H9 (cell line): ENCODE data around the gene ITPR1. TPM values are rescaled to one million over a fixed set of nuclear protein-coding genes. Genes with fewer than 3 reads are reported as not detected.

Experiments used
- DNase-seq: peaks from one replicate; pipeline ENCODE4 v3.0.0-alpha.2; 2017
- H2AFZ ChIP-seq: one replicate; pipeline ENCODE4 v1.6.1; 2013; ENCODE audit warnings: mild to moderate bottlenecking, low read length, control low read depth, moderate library complexity
- H2AK5ac ChIP-seq: 2 replicates; pipeline ENCODE4 v1.6.1; 2013; ENCODE audit warnings: low read length, control low read depth, mixed read lengths; ENCODE audit not compliant: insufficient read length
- H2BK120ac ChIP-seq: one replicate; pipeline ENCODE4 v1.6.1; 2013; ENCODE audit warnings: low read depth, mild to moderate bottlenecking, low read length, control low read depth, inconsistent platforms; ENCODE audit not compliant: poor library complexity, severe bottlenecking
- H2BK12ac ChIP-seq: 2 replicates; pipeline ENCODE4 v1.6.1; 2013; ENCODE audit warnings: low read length, control low read depth, mixed read lengths, low read depth; ENCODE audit not compliant: insufficient read length
- H2BK15ac ChIP-seq: 2 replicates; pipeline ENCODE4 v1.6.1; 2013; ENCODE audit warnings: low read depth, low read length, control low read depth
- H2BK20ac ChIP-seq: one replicate; pipeline ENCODE4 v1.6.1; 2013; ENCODE audit warnings: low read depth, mild to moderate bottlenecking, low read length, control low read depth, inconsistent platforms; ENCODE audit not compliant: poor library complexity, severe bottlenecking
- H2BK5ac ChIP-seq: 2 replicates; pipeline ENCODE4 v1.6.1; 2013; ENCODE audit warnings: low read length, control low read depth, mixed read lengths; ENCODE audit not compliant: insufficient read length
- H3K14ac ChIP-seq: 2 replicates; pipeline ENCODE4 v1.6.1; 2013; ENCODE audit warnings: low read length, control low read depth; ENCODE audit not compliant: insufficient read depth
- H3K18ac ChIP-seq: 2 replicates; pipeline ENCODE4 v1.6.1; 2013; ENCODE audit warnings: low read depth, mild to moderate bottlenecking, mixed read lengths, low read length, control low read depth; ENCODE audit not compliant: insufficient read length
- H3K23ac ChIP-seq: 2 replicates; pipeline ENCODE4 v1.6.1; 2013; ENCODE audit warnings: low read length, control low read depth, mixed read lengths, low read depth; ENCODE audit not compliant: insufficient read length
- H3K23me2 ChIP-seq: 2 replicates; pipeline ENCODE4 v1.6.1; 2013; ENCODE audit warnings: low read depth, mild to moderate bottlenecking, mixed read lengths, low read length, control low read depth; ENCODE audit not compliant: insufficient read length, poor library complexity, severe bottlenecking
- H3K27ac ChIP-seq: 2 replicates; pipeline ENCODE4 v1.5.1; 2013; ENCODE audit warnings: low read length, control low read depth, mixed read lengths, low read depth; ENCODE audit not compliant: insufficient read length
- H3K27me3 ChIP-seq: 2 replicates; pipeline ENCODE4 v1.6.1; 2013; ENCODE audit warnings: low read length, control low read depth, inconsistent platforms; ENCODE audit not compliant: insufficient read depth
- H3K4ac ChIP-seq: 2 replicates; pipeline ENCODE4 v1.6.1; 2013; ENCODE audit warnings: low read depth, mild to moderate bottlenecking, control low read depth, inconsistent platforms, low read length, moderate library complexity
- H3K4me1 ChIP-seq: 2 replicates; pipeline ENCODE4 v1.6.1; 2013; ENCODE audit warnings: low read length, control low read depth, inconsistent platforms; ENCODE audit not compliant: insufficient read depth
- H3K4me2 ChIP-seq: 2 replicates; pipeline ENCODE4 v1.6.1; 2013; ENCODE audit warnings: low read length, control low read depth, mixed read lengths; ENCODE audit not compliant: insufficient read length, insufficient read depth
- H3K56ac ChIP-seq: 2 replicates; pipeline ENCODE4 v1.6.1; 2013; ENCODE audit warnings: low read depth, mild to moderate bottlenecking, mixed read lengths, low read length, control low read depth; ENCODE audit not compliant: insufficient read length
- H3K79me1 ChIP-seq: 2 replicates; pipeline ENCODE4 v1.6.1; 2013; ENCODE audit warnings: low read depth, mild to moderate bottlenecking, moderate library complexity, low read length, control low read depth, inconsistent platforms; ENCODE audit not compliant: insufficient read depth, poor library complexity, severe bottlenecking
- H3K79me2 ChIP-seq: 2 replicates; pipeline ENCODE4 v1.6.1; 2013; ENCODE audit warnings: low read length, control low read depth, inconsistent platforms; ENCODE audit not compliant: insufficient read depth
- H3K9ac ChIP-seq: 2 replicates; pipeline ENCODE4 v1.6.1; 2013; ENCODE audit warnings: low read length, control low read depth, mixed read lengths; ENCODE audit not compliant: insufficient read length; ENCODE audit errors: extremely low read depth
- H3K9me3 ChIP-seq: one replicate; pipeline ENCODE4 v1.6.1; 2013; ENCODE audit warnings: low read depth, low read length, inconsistent platforms; ENCODE audit not compliant: control insufficient read depth
- H3T11ph ChIP-seq: one replicate; pipeline ENCODE4 v1.6.1; 2013; ENCODE audit warnings: mild to moderate bottlenecking, low read length, control low read depth, inconsistent platforms
- H4K20me1 ChIP-seq: one replicate; pipeline ENCODE4 v1.6.1; 2013; ENCODE audit not compliant: control insufficient read depth, insufficient read length, insufficient read depth
- H4K5ac ChIP-seq: 2 replicates; pipeline ENCODE4 v1.6.1; 2013; ENCODE audit warnings: low read depth, mild to moderate bottlenecking, mixed read lengths, low read length, control low read depth; ENCODE audit not compliant: insufficient read length
- H4K8ac ChIP-seq: replicated peaks from 2 replicates; pipeline ENCODE4 v1.6.1; 2013; ENCODE audit warnings: low read length, control low read depth, mixed read lengths, low read depth; ENCODE audit not compliant: insufficient read length
- H4K91ac ChIP-seq: 2 replicates; pipeline ENCODE4 v1.6.1; 2013; ENCODE audit warnings: low read depth, mild to moderate bottlenecking, moderate library complexity, mixed read lengths, low read length, control low read depth; ENCODE audit not compliant: insufficient read length
- H3K27ac Mint-ChIP-seq, 3 experiments: 2 replicates in 2 of 3; 3 replicates in 1 of 3; pipeline ENCODE4 v1.8.0; 2020 to 2021; ENCODE audit warnings: mixed read lengths in 3 of 3, mild to moderate bottlenecking in 1 of 3, moderate library complexity in 1 of 3
- H3K27me3 Mint-ChIP-seq: 2 replicates; pipeline ENCODE4 v1.8.0; 2021; ENCODE audit warnings: low read depth, mild to moderate bottlenecking, moderate library complexity, mixed read lengths
- H3K36me3 Mint-ChIP-seq, 3 experiments: 2 replicates in 2 of 3; 3 replicates in 1 of 3; pipeline ENCODE4 v1.8.0; 2020 to 2021; ENCODE audit warnings: low read depth in 3 of 3, mixed read lengths in 3 of 3; ENCODE audit not compliant: insufficient read depth in 1 of 3
- H3K4me1 Mint-ChIP-seq, 2 experiments: 2 replicates each; pipeline ENCODE4 v1.8.0; 2020; ENCODE audit warnings: mixed read lengths in 2 of 2
- H3K4me3 Mint-ChIP-seq, 2 experiments: 2 replicates in 1 of 2; 3 replicates in 1 of 2; pipeline ENCODE4 v1.8.0; 2020 to 2021; ENCODE audit warnings: mild to moderate bottlenecking in 2 of 2, mixed read lengths in 2 of 2, moderate library complexity in 1 of 2
- H3K9me3 Mint-ChIP-seq, 2 experiments: 2 replicates in 1 of 2; 3 replicates in 1 of 2; pipeline ENCODE4 v1.8.0; 2020; ENCODE audit warnings: mild to moderate bottlenecking in 2 of 2, mixed read lengths in 2 of 2, moderate library complexity in 1 of 2
- CTCF ChIP-seq: fragments of 200-600 bp; sonication (generic); conservative IDR thresholded peaks from 3 replicates; pipeline ENCODE4 v1.8.0; 2021; ENCODE audit warnings: antibody characterized with exemption, mild to moderate bottlenecking
- WGBS: extraction: QIAGEN DNeasy Blood & Tissue Kit; methylation state at CpG from one replicate; pipeline ENCODE4 v1.1.7; 2013; ENCODE audit warnings: missing lambda C conversion rate, low lambda C conversion rate, mixed read lengths; ENCODE audit not compliant: insufficient read length; ENCODE audit errors: extremely low coverage; 5-methylcytosine and 5-hydroxymethylcytosine counted together
- total RNA-seq: library from RNA; stranded (reverse); gene quantifications from 2 replicates; pipeline ENCODE4 v1.2.1, GENCODE V29; 2021

Gene ITPR1
- total RNA-seq, 1 experiment from 2014 or later: 4.2 TPM

GRCh38 chr3:4472766-4473165 lies 20.4 kb upstream of the ITPR1 start:
- H2BK12ac ChIP-seq: no peak overlapping the region
- no peak overlapping the region for H4K5ac ChIP-seq
- peaks cover 3% of the 10 kb centered on the region; the same call in 1 of the 2 replicates for H3K4me1 ChIP-seq
- no peaks in the 10 kb centered on the region for H3K79me2 ChIP-seq
- H3K56ac ChIP-seq: no peak overlapping the region
- no peaks in the 10 kb centered on the region for H3K9me3 Mint-ChIP-seq
- H3K36me3 Mint-ChIP-seq: no peaks in the 10 kb centered on the region
- H3K27ac Mint-ChIP-seq: no peak overlapping the region; a peak in 1 of 7 replicates
- H3K4me2 ChIP-seq: no peak overlapping the region
- no peak overlapping the region for H3K4me3 Mint-ChIP-seq
- H3K27ac ChIP-seq: no peak overlapping the region
- DNase-seq: no peak
- WGBS: no CpG with 5 or more reads among the region's 2 CpGs
- no peak overlapping the region for H2BK120ac ChIP-seq
- peaks cover 3 to 4% of the 10 kb centered on the region in 2 experiments for H3K4me1 Mint-ChIP-seq
- no peaks in the 10 kb centered on the region for H3K79me1 ChIP-seq
- no peak overlapping the region for H3K18ac ChIP-seq
- no peak overlapping the region for H2BK5ac ChIP-seq
- H2AFZ ChIP-seq: no peak overlapping the region
- H3K27me3 ChIP-seq: no peaks in the 10 kb centered on the region
- no peaks in the 10 kb centered on the region for H4K20me1 ChIP-seq
- no peak overlapping the region for H3K4ac ChIP-seq
- H3K23me2 ChIP-seq: no peaks in the 10 kb centered on the region
- H3K23ac ChIP-seq: no peak overlapping the region
- no peak overlapping the region for H4K91ac ChIP-seq
- H2AK5ac ChIP-seq: no peak overlapping the region
- H3K9ac ChIP-seq: no peak overlapping the region
- peaks cover 16% of the 10 kb centered on the region for H3K27me3 Mint-ChIP-seq
- H2BK20ac ChIP-seq: no peak overlapping the region
- H3K14ac ChIP-seq: no peak overlapping the region
- no peak overlapping the region for H4K8ac ChIP-seq
- TF ChIP-seq CTCF: no peak
- H3K9me3 ChIP-seq: no peaks in the 10 kb centered on the region
- H3T11ph ChIP-seq: no peak overlapping the region
- H2BK15ac ChIP-seq: no peak overlapping the region
